Activated CD4-positive, alpha-beta T cell treated with anti-CD3 and anti-CD28 coated beads, Interleukin-2, amount 10 ng/mL, durations not matched to agents 7 days and 5 days (primary cell): Measurements from ENCODE around the gene LYSMD2. TPM values are rescaled to one million over a fixed set of nuclear protein-coding genes. Genes with fewer than 3 reads are reported as not detected.
A peak's percentile ranks its signal among the peaks of the same experiment; 100 is the strongest.

ENCODE experiments used
- CTCF ChIA-PET: fragments of 350-600 bp; sonication (Branson Sonifier 250); formaldehyde crosslinking; loops from one replicate; lab custom pipeline; 2021; ENCODE audit warnings: antibody characterized with exemption; lab: Charles Lee
- POLR2A ChIA-PET: fragments of 350-600 bp; sonication (Branson Sonifier 250); formaldehyde crosslinking; loops from one replicate; lab custom pipeline; 2021; ENCODE audit warnings: antibody characterized with exemption; lab: Charles Lee
- DNase-seq: peaks from one replicate; pipeline ENCODE4 v3.0.0-alpha.2; 2020
- H3K27ac Mint-ChIP-seq: one replicate; pipeline ENCODE4 v1.8.0; 2021; ENCODE audit warnings: mild to moderate bottlenecking, moderate library complexity, mixed read lengths
- H3K27me3 Mint-ChIP-seq: one replicate; pipeline ENCODE4 v1.8.0; 2021; ENCODE audit warnings: mixed read lengths
- H3K36me3 Mint-ChIP-seq: one replicate; pipeline ENCODE4 v1.8.0; 2021; ENCODE audit warnings: low read depth, mixed read lengths
- H3K4me1 Mint-ChIP-seq: one replicate; pipeline ENCODE4 v1.8.0; 2021; ENCODE audit warnings: mixed read lengths
- H3K4me3 Mint-ChIP-seq: one replicate; pipeline ENCODE4 v1.8.0; 2021; ENCODE audit warnings: mild to moderate bottlenecking, moderate library complexity, mixed read lengths
- H3K9me3 Mint-ChIP-seq: one replicate; pipeline ENCODE4 v1.8.0; 2021; ENCODE audit warnings: mixed read lengths
- total RNA-seq, 2 experiments: library from RNA; stranded (reverse); gene quantifications; one replicate each; pipeline ENCODE4 v1.2.3, GENCODE V29; 2021

The LYSMD2 gene
- total RNA-seq, 2 experiments from 2014 or later, result 18.2 to 23.6 TPM

GRCh38 chr15:51726302-51727073, 11.0 kb downstream of the LYSMD2 start:
- peaks cover 41% of the 10 kb centered on the region for H3K4me1 Mint-ChIP-seq
- no peak overlapping the region for H3K4me3 Mint-ChIP-seq
- ChIA-PET CTCF (interaction anchor here (1.2 kb wide), 1 partner anchor 11 kb away, joined by 3 read pairs; the partner anchor contains the start of gene LYSMD2), POLR2A (no interaction called here)
- H3K9me3 Mint-ChIP-seq, result no peaks in the 10 kb centered on the region
- H3K27me3 Mint-ChIP-seq, result no peaks in the 10 kb centered on the region
- DNase-seq, result no peak
- peak overlapping the region; percentile 20 for H3K27ac Mint-ChIP-seq
- peaks cover 30% of the 10 kb centered on the region for H3K36me3 Mint-ChIP-seq

GRCh38 chr15:51724673-51725072, 12.8 kb downstream of the LYSMD2 start:
- H3K36me3 Mint-ChIP-seq, result peaks cover 34% of the 10 kb centered on the region

DNA sequence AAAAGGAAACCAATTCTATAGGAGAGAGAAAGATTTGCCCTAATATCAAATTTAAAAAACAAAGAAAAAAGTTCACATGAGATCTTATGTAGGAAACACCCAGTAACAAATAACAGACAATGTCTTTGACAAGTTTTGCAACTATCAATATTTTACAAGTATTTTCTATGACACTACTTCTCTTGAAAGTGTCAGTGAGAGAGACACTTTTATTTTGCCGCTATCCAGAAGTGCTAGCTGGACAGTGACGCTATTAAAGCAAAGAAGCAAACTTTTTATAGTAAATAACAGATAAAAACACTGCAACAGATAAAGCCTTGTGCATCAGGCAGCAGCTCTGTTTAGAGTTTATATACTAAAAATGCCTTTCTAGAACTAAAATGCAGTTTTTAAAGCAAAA, 13.3 kb downstream of the LYSMD2 start:
- no peak overlapping the region for H3K27ac Mint-ChIP-seq

More at GRCh38 chr15:51724673-51725072, 12.8 kb downstream of the LYSMD2 start:
- ChIA-PET POLR2A (no interaction called here), CTCF (no interaction called here)
- Mint-ChIP-seq H3K4me1 (peaks cover 27% of the 10 kb centered on the region), H3K27ac (no peak overlapping the region), H3K9me3 (no peaks in the 10 kb centered on the region), H3K4me3 (no peak overlapping the region), H3K27me3 (no peaks in the 10 kb centered on the region)
- DNase-seq, result no peak

GRCh38 chr15:51721199-51721960, 16.1 kb downstream of the LYSMD2 start:
- Mint-ChIP-seq H3K27ac (no peak overlapping the region), H3K36me3 (peaks cover 32% of the 10 kb centered on the region), H3K27me3 (no peaks in the 10 kb centered on the region), H3K9me3 (no peaks in the 10 kb centered on the region), H3K4me3 (no peak overlapping the region), H3K4me1 (peaks cover 15% of the 10 kb centered on the region)
- POLR2A ChIA-PET, result no interaction called here
- no peak for DNase-seq
- CTCF ChIA-PET, result interaction anchor here (1.0 kb wide), 1 partner anchor 40 kb away, joined by 3 read pairs; the partner anchor contains the start of gene SCG3

More for the DNA sequence above, 13.3 kb downstream of the LYSMD2 start:
- CTCF ChIA-PET, result no interaction called here
- H3K27me3 Mint-ChIP-seq, result no peaks in the 10 kb centered on the region
- peaks cover 27% of the 10 kb centered on the region for H3K4me1 Mint-ChIP-seq
- H3K4me3 Mint-ChIP-seq, result no peak overlapping the region
- peaks cover 34% of the 10 kb centered on the region for H3K36me3 Mint-ChIP-seq
- H3K9me3 Mint-ChIP-seq, result no peaks in the 10 kb centered on the region
- no peak for DNase-seq
- POLR2A ChIA-PET, result no interaction called here

GRCh38 chr15:51720201-51720995, 17.1 kb downstream of the LYSMD2 start:
- Mint-ChIP-seq H3K36me3 (peaks cover 32% of the 10 kb centered on the region), H3K27me3 (no peaks in the 10 kb centered on the region), H3K4me3 (no peak overlapping the region), H3K27ac (no peak overlapping the region), H3K4me1 (peaks cover 12% of the 10 kb centered on the region), H3K9me3 (no peaks in the 10 kb centered on the region)
- POLR2A ChIA-PET, result no interaction called here
- CTCF ChIA-PET, result interaction anchor here (0.6 kb wide), 1 partner anchor 54 kb away, joined by 4 read pairs; no protein-coding TSS in a partner anchor
- no peak for DNase-seq

GRCh38 chr15:51718746-51719145, 18.7 kb downstream of the LYSMD2 start:
- H3K4me3 Mint-ChIP-seq, result no peak overlapping the region
- H3K27ac Mint-ChIP-seq, result no peak overlapping the region
- no peak for DNase-seq
- peaks cover 25% of the 10 kb centered on the region for H3K36me3 Mint-ChIP-seq
- CTCF ChIA-PET, result no interaction called here
- H3K4me1 Mint-ChIP-seq, result peaks cover 4% of the 10 kb centered on the region
- H3K9me3 Mint-ChIP-seq, result no peaks in the 10 kb centered on the region
- POLR2A ChIA-PET, result no interaction called here
- no peaks in the 10 kb centered on the region for H3K27me3 Mint-ChIP-seq

GRCh38 chr15:51718219-51718618, 19.2 kb downstream of the LYSMD2 start:
- Mint-ChIP-seq H3K4me3 (no peak overlapping the region), H3K4me1 (peaks cover 4% of the 10 kb centered on the region), H3K9me3 (no peaks in the 10 kb centered on the region), H3K27ac (no peak overlapping the region), H3K36me3 (peaks cover 22% of the 10 kb centered on the region), H3K27me3 (no peaks in the 10 kb centered on the region)
- DNase-seq, result no peak
- ChIA-PET POLR2A (no interaction called here), CTCF (no interaction called here)

DNA sequence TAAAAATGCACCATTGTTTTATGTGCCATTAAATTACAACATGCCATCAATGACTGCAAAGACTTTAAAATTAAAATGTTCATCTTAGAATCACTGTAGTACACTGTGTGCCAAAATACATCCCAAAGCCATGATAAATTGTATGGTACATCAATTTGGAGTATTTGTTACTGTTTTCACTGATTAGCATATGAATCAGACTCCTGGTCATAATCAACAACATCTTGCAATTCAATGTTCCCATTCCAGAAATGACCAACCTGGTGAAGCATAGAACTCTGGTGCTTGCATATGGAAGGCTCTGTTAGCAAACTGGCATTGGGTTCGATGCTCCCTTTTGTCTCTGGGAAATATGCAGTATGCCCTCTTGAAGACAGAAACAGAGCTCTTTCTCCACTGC, 22.5 kb downstream of the LYSMD2 start:
- no peaks in the 10 kb centered on the region for H3K4me1 Mint-ChIP-seq
- DNase-seq, result no peak
- H3K4me3 Mint-ChIP-seq, result no peak overlapping the region
- ChIA-PET CTCF (no interaction called here), POLR2A (no interaction called here)
- H3K27ac Mint-ChIP-seq, result no peak overlapping the region
- no peaks in the 10 kb centered on the region for H3K27me3 Mint-ChIP-seq
- H3K9me3 Mint-ChIP-seq, result no peaks in the 10 kb centered on the region
- peaks cover 2% of the 10 kb centered on the region for H3K36me3 Mint-ChIP-seq

DNA sequence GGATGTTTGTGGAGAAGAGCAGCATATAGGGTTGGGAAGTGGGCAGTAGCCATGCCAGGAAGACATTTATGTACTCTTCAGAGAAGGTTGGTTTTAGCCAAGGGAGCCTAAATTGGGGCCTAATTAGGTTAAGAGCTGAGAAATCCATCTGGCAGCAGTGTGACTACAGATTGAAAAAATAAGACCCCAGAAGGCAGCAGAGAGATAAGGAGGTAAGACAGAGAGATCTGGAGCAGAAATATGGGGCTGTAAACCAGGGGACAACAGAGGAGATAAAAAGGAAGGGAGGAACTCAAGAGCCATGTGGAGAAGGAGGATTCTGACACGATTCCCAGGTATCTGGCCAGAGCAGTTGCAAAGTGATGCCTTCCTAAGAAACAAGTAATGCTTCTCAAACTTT, 23.3 kb downstream of the LYSMD2 start:
- no peaks in the 10 kb centered on the region for H3K4me1 Mint-ChIP-seq
- ChIA-PET POLR2A (no interaction called here), CTCF (no interaction called here)
- H3K9me3 Mint-ChIP-seq, result no peaks in the 10 kb centered on the region
- no peak overlapping the region for H3K27ac Mint-ChIP-seq
- peaks cover 2% of the 10 kb centered on the region for H3K36me3 Mint-ChIP-seq
- DNase-seq, result no peak
- H3K27me3 Mint-ChIP-seq, result no peaks in the 10 kb centered on the region
- no peak overlapping the region for H3K4me3 Mint-ChIP-seq

DNA sequence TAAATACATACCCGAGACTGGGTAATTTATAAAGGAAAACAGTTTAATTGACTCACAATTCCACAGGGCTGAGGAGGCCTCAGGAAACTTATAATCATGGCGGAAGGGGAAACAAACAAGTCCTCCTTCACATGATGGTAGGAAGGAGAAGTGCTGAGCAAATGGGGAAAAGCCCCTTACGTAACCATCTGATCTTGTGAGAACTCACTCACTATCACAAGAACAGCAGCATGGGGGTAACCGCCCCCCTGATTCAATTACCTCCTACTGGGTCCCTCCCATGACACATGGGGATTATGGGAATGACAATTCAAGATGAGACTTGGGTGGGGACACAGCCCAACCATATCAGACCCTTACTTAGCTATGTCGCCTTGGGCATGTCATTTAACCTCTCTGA, 28.4 kb downstream of the LYSMD2 start:
- Mint-ChIP-seq H3K27ac (no peak overlapping the region), H3K9me3 (no peaks in the 10 kb centered on the region), H3K36me3 (no peaks in the 10 kb centered on the region), H3K4me3 (no peak overlapping the region), H3K4me1 (no peaks in the 10 kb centered on the region), H3K27me3 (peaks cover 3% of the 10 kb centered on the region)
- CTCF ChIA-PET, result no interaction called here
- DNase-seq, result no peak
- POLR2A ChIA-PET, result no interaction called here

- DNase-seq, result no peak
- Mint-ChIP-seq H3K4me1 (no peaks in the 10 kb centered on the region), H3K27me3 (peaks cover 3% of the 10 kb centered on the region), H3K36me3 (no peaks in the 10 kb centered on the region), H3K4me3 (no peak overlapping the region), H3K9me3 (no peaks in the 10 kb centered on the region), H3K27ac (no peak overlapping the region)
- POLR2A ChIA-PET, result no interaction called here
- CTCF ChIA-PET, result no interaction called here
These were observed 29.4 kb downstream of the LYSMD2 start for GRCh38 chr15:51708013-51708412.

DNA sequence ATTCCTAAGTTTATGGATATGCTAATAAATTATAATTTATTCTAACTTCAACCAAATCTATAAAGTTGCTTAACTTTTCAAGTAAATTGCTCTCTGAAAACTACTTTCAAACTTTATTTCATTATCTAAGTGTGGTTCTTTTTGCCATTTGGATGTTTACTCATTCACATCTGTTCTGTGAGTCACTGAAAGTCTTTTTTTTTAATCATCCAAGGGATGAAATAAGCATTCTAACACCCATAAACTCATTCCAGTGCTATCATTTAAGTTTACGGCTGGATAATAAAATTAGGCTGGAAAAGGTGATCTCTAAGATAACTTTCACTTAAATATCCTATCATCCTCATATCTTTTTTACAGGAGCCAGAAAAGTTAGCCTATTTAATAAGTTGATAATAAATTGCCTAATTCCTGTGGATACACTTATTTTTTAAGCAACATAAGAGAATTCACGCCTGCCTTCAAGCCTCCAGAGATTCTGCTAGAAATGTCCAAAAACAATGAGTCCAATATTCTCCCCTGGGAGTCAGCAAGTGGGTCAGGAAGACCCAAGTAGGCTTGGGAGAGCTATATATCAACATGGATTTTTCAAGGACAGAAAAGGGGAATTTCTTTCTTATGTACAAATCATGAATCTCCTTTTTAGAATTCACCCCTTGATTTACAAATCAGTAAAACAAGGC, 30.4 kb downstream of the LYSMD2 start:
- Mint-ChIP-seq H3K4me1 (no peaks in the 10 kb centered on the region), H3K4me3 (no peak overlapping the region), H3K36me3 (no peaks in the 10 kb centered on the region), H3K27ac (no peak overlapping the region), H3K9me3 (no peaks in the 10 kb centered on the region), H3K27me3 (peaks cover 11% of the 10 kb centered on the region)
- ChIA-PET CTCF (no interaction called here), POLR2A (no interaction called here)
- no peak for DNase-seq
